T-helper 1 cell (primary cell): ENCODE measurements around the gene PRRG3.

ENCODE experiments used
- DNase-seq, 5 donors: peaks; one replicate each; pipeline ENCODE4 v3.0.0-alpha.2; 2012 to 2020

The PRRG3 gene

GRCh38 chrX:151708821-151709220, 13.6 kb downstream of the PRRG3 start:
- DNase-seq = no peak

- no peak for DNase-seq
Observed at GRCh38 chrX:151710457-151710856, 15.2 kb downstream of the PRRG3 start.

- no peak for DNase-seq
Observed at GRCh38 chrX:151711154-151711553, 15.9 kb downstream of the PRRG3 start.

DNA sequence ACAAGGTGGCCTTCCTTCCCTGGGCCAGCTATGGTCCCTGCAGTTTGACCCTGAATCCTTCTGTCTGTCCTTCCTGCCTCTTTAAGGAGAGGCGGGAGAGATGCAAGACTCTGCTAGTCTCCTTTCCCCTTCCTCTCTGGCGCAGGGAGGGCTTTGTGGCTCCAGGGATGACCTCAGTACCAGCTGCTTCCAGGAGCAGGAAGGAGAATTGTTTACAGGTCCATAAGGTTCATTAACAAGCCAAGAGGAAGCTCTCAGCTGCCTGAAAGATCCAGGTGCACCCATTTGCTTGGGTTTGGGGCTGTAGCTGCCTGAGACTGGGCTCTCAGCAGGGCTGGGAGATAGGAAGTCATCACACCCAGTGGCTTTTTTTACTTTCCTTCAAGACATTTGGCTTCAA, 16.5 kb downstream of the PRRG3 start:
- DNase-seq = no peak

DNA sequence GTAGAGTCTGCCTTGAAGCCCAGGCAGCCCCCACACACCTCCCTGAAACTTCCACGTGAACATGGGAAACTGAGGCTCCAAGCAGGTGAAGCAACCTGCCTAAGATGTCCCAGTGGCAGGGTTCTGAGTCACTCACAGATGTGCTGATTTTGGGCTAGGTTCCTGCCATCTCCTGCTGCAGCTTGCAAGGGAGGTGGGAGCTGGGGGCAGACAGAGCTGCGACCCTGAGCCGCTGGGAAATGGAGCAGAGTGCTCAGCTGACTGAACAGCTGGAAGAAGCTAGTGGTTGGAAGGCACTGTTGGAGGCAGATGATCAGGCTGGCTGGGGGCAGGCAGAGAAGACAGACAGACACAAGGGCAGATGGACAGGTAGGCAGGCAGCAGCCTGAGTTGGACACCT, 17.0 kb downstream of the PRRG3 start:
- DNase-seq = no peak

GRCh38 chrX:151713849-151714248, 18.6 kb downstream of the PRRG3 start:
- DNase-seq = peak in 1 of 5 donors; percentile 2

- DNase-seq = no peak
Observed at GRCh38 chrX:151714362-151714761, 19.1 kb downstream of the PRRG3 start.

DNA sequence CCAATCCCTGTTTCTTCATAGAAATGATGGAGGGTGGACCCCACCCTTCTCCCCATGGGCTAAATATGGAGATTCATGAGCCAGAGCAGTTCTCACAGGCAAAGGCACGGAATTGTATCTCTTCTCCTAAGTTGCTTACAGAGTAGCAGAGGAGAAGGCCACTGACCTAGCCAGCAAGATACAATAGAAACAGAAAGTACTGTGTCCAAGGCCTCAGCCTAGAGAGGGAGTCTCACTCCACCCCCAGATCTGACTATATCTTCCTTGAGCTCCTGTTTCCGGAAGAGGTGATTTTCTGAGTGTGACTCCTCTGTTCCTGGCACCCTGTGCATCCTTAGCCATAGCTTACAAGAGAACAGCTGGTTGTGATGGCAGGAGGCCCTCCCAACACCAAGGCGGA, 20.5 kb downstream of the PRRG3 start, which contains the start of gene FATE1:
FATE1 (plus strand) TSS at position 284 of the 400 bp plus-strand sequence; CDS start at position 369, 85 bp downstream.
- no peak for DNase-seq

DNA sequence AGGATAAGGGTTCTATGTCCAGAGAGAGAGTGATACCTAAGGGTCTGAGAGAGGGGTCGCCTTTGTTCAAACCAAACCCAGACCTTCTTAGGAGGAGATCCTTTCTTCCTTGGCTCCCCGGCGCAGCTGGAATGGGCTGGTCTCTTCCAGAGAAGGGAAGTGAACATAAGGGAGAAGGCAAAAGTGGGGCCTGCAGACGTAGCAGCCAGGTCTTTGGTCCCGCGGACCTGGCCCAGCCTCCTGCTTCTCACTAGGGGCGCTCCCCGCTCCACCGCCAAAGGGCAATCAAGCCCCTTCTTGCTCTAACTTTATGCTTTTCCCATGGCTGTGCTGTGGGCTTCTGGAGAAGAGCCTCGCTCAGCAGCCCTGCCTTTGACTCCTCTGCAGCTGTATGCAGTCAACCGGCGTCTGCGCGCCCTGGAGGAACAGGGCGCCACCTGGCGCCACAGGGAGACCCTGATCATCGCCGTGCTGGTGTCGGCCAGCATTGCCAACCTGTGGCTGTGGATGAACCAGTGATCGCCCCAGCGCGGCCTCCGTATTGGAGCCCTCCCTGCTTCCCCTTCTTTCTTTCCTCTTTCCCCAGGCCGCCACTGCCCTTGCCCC, 27.1 kb downstream of the PRRG3 start:
- peak in 1 of 5 donors; percentile 2 for DNase-seq

DNA sequence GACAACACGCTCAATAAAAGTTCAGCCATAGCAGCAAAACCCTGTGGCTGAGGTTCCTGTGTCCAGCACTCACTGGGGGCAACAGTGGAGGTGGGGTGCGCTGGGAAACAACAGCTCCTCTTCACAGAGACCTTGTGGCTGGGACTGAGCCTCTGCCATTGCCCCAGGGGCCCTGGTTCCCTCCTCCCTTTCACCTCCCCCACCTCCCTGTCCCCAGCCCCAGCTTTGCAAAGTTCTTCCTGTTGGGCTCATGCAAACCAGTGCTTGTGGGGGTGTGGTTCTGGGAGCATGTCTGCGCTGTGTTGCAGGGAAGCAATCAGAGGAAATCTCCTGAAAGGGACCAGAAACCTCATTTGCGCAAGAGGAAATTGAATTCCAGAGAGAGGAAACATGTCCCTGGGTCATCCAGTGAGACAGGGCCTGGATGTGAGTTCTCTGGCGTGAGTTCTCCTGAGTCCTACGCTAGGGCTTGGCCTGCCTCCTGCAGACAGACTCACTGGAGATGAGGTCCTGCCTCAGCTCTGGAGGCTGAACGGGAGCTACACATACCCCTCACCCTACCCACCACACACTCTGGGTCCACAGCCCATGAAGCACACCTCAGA, 28.0 kb downstream of the PRRG3 start:
- DNase-seq = no peak

- no peak for DNase-seq
Observed at GRCh38 chrX:151724563-151725337, 29.5 kb downstream of the PRRG3 start.

GRCh38 chrX:151725338-151725614, 30.0 kb downstream of the PRRG3 start:
- DNase-seq = no peak

DNA sequence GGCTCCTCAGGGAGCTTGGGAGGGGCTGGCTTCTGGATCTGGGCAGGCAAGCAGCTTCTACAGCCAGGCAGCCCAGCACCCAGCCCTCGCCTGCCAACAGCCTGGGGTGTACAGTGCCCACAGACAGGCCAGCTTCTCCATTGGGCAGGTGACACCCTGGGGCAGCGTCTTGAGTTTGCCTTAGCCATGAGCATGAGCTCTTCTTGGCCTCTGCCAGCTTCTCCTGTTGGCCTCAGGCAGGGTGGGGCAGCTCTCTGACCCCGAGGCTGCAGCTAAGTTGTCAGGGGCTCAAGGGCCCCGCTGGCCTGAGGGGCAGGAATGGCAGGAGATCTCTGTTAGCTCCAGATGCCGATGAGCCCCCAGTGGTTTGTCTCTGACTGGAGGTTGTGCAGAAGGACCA, 31.5 kb downstream of the PRRG3 start:
- no peak for DNase-seq

- DNase-seq = no peak
Observed at GRCh38 chrX:151727346-151727745, 32.1 kb downstream of the PRRG3 start.

DNA sequence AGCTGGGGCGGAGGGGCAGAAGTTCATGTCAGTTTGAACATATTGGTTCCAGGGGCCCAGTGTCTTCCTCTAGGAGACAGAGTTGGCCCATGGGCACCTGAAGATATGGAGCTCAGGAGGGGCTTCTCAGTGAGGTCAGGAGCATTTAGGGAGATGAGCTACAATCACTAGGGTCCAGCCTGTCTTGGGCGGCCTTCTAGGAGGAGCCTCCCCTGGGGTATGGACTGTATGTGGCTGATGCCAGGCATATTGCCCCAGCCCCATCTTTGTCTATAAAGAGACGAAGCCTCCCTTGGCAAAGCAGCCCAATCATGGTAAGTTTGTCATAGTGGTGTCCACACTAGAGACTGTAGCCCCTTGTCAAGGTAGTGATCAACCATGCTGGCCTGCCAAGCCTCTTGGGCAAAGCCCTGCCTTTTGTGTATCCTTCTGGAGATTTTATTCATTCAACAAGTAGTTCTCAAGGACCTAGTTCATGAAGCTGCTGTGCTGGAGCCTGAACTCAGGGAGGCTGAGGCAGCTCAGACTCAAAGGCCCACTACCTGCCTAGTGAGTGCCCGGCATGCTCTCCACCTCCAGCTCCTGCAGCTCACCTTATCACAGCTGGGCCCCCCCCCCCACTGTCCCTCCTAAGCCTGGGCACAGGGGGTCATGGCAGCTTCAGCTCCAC, 33.9 kb downstream of the PRRG3 start:
- DNase-seq = no peak

- DNase-seq = no peak
Observed at GRCh38 chrX:151734446-151734845, 39.2 kb downstream of the PRRG3 start, which contains the start of gene CNGA2. Gene CNGA2, plus strand, starts transcription at chrX:151734746. Its CDS starts 3,738 bp downstream, at chrX:151738484.

GRCh38 chrX:151735219-151735618, 40.0 kb downstream of the PRRG3 start:
- DNase-seq = no peak

DNA sequence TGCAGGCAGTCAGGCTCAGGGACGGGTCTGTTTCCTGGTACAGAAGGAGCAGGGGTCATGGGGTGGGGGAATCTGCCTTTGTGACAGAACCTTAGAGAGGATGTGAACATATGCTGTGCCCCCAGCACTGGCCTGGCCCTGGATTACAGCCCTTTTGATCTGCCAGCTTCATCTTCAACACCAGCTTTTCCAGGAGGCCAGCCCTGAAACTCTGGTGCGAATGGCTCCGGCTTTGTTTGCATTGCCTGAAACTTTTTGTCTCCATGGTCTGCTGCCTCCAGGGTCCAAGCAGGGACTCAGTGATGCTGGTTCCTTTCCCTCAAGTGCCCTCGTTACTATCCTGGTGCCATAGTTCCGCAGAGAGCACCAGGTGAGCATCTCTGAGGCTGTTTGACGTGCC, 41.4 kb downstream of the PRRG3 start:
- DNase-seq = no peak

DNA sequence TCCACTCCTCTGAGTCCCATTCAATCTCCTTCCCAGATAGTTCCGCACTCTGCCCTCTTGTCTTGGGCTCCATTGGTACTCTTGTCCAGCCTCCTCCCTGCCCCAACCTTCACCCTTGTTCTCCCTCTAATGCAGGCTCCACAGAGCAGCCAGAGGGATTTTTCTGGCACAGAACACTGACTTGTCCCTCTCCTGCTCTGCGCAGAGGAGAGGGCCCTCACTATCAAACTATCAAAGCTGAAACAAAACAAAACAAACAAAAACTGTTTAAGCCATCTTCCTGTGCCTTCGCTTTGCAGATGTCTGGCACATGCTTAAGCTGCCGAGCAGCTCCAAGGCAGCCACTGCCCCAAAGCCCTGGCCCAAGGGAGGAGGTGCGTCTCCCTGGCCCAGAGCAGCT, 42.2 kb downstream of the PRRG3 start:
- no peak for DNase-seq

DNA sequence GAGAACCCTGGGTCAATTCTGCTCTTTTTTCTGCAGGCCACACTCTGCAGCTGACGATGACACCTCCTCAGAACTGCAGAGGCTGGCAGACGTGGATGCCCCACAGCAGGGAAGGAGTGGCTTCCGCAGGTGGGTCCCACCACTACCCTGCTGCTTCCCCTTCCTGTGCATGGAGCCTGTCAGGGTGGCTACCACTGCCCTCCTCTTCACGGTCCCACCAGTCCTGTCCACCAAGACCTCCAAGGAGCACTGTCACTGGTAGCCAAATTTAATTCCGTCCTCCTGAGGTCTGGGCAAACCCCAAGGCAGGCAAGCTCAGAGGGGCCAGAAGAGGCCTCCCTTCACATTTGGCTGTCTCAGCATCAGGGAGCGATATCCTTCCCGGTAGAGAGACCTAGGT, 43.5 kb downstream of the PRRG3 start:
- DNase-seq = no peak

GRCh38 chrX:151741606-151742005, 46.3 kb downstream of the PRRG3 start:
- no peak for DNase-seq

- no peak for DNase-seq
Observed at GRCh38 chrX:151742311-151742710, 47.1 kb downstream of the PRRG3 start.

- no peak for DNase-seq
Observed at GRCh38 chrX:151743651-151744470, 48.6 kb downstream of the PRRG3 start.
